GM23338 (cell line): ENCODE measurements around the gene CABP4. TPM values are rescaled to one million over a fixed set of nuclear protein-coding genes. Genes with fewer than 3 reads are reported as not detected.

ENCODE experiments used
- ATAC-seq: fragments of 200-7000 bp; cut with Tn5 transposase; 3 replicates; pipeline ENCODE4 v1.9.1; 2020
- DNase-seq: peaks from one replicate; pipeline ENCODE4 v3.0.0-alpha.2; 2015; ENCODE audit warnings: low spot score
- H2AFZ ChIP-seq: fragments of 200-600 bp; sonication (generic); 2 replicates; pipeline ENCODE4 v1.8.0; 2016; ENCODE audit warnings: antibody characterized with exemption, mild to moderate bottlenecking, moderate library complexity
- H3F3A ChIP-seq: fragments of 200-600 bp; sonication (generic); replicated peaks from 2 replicates; pipeline ENCODE4 v1.8.0; 2017; ENCODE audit warnings: antibody characterized with exemption, mixed run types, low read depth
- H3K27ac ChIP-seq: fragments of 200-600 bp; sonication (generic); 2 replicates; pipeline ENCODE4 v1.6.1; 2016; ENCODE audit warnings: low read depth
- H3K27me3 ChIP-seq: fragments of 200-600 bp; sonication (generic); 2 replicates; pipeline ENCODE4 v1.8.0; 2016; ENCODE audit warnings: mild to moderate bottlenecking, mixed run types, moderate library complexity; ENCODE audit not compliant: insufficient read depth
- H3K36me3 ChIP-seq: fragments of 200-600 bp; sonication (generic); 2 replicates; pipeline ENCODE4 v1.8.0; 2016; ENCODE audit warnings: mild to moderate bottlenecking; ENCODE audit not compliant: insufficient read depth
- H3K4me1 ChIP-seq: fragments of 200-600 bp; sonication (generic); 2 replicates; pipeline ENCODE4 v1.8.0; 2016; ENCODE audit warnings: mild to moderate bottlenecking, moderate library complexity; ENCODE audit not compliant: insufficient read depth
- H3K4me2 ChIP-seq: fragments of 200-600 bp; sonication (generic); 2 replicates; pipeline ENCODE4 v1.7.1; 2017; ENCODE audit warnings: mixed run types
- H3K4me3 ChIP-seq: fragments of 200-600 bp; sonication (generic); 2 replicates; pipeline ENCODE4 v1.6.1; 2016; ENCODE audit warnings: mixed run types
- H3K79me2 ChIP-seq: fragments of 200-600 bp; sonication (generic); replicated peaks from 2 replicates; pipeline ENCODE4 v1.8.0; 2017; ENCODE audit warnings: mild to moderate bottlenecking; ENCODE audit not compliant: insufficient read depth
- H3K9me2 ChIP-seq: fragments of 200-600 bp; sonication (generic); 2 replicates; pipeline ENCODE4 v1.8.0; 2017; ENCODE audit not compliant: insufficient read depth
- H4K20me1 ChIP-seq: fragments of 200-600 bp; sonication (generic); replicated peaks from 2 replicates; pipeline ENCODE4 v1.8.0; 2017; ENCODE audit warnings: mild to moderate bottlenecking; ENCODE audit not compliant: insufficient read depth
- H3K27ac Mint-ChIP-seq: 2 replicates; pipeline ENCODE4 v1.8.0; 2020; ENCODE audit warnings: inconsistent platforms, mild to moderate bottlenecking, moderate library complexity, mixed read lengths
- H3K27me3 Mint-ChIP-seq: 3 replicates; pipeline ENCODE4 v1.8.0; 2022; ENCODE audit warnings: low read depth, mild to moderate bottlenecking, moderate library complexity, mixed read lengths, inconsistent platforms; ENCODE audit not compliant: insufficient read depth, poor library complexity
- H3K36me3 Mint-ChIP-seq: 3 replicates; pipeline ENCODE4 v1.8.0; 2021; ENCODE audit warnings: low read depth, mild to moderate bottlenecking, inconsistent platforms, moderate library complexity, mixed read lengths
- H3K4me1 Mint-ChIP-seq: 3 replicates; pipeline ENCODE4 v1.8.0; 2020; ENCODE audit warnings: mild to moderate bottlenecking, inconsistent platforms, mixed read lengths
- H3K4me3 Mint-ChIP-seq: 3 replicates; pipeline ENCODE4 v1.8.0; 2021; ENCODE audit warnings: moderate library complexity, mild to moderate bottlenecking, inconsistent platforms, mixed read lengths
- H3K9me3 Mint-ChIP-seq: 3 replicates; pipeline ENCODE4 v1.8.0; 2020; ENCODE audit warnings: moderate library complexity, mild to moderate bottlenecking, inconsistent platforms, mixed read lengths
- CREB1 ChIP-seq: fragments of 250-450 bp; sonication (Bioruptor Pico); IDR thresholded peaks from 2 replicates; pipeline ENCODE4 v1.5.0; 2020; ENCODE audit warnings: low read depth, mild to moderate bottlenecking, moderate library complexity
- CTCF ChIP-seq, 2 experiments: fragments of 200-600 bp in 1 of 2; sonication (generic) in 1 of 2; conservative IDR thresholded peaks; 2 replicates each; pipeline versions ENCODE4 v1.5.1 to v1.6.1; 2016 to 2017; ENCODE audit warnings: antibody characterized with exemption in 2 of 2, low read depth in 2 of 2, mild to moderate bottlenecking in 2 of 2, moderate library complexity in 1 of 2
- ETS1 ChIP-seq: IDR thresholded peaks from 2 replicates; pipeline ENCODE4 v1.6.1; 2016; ENCODE audit warnings: antibody characterized with exemption
- EZH2 ChIP-seq: fragments of 200-600 bp; sonication (generic); IDR thresholded peaks from one replicate; pipeline ENCODE4 v1.8.0; 2017; ENCODE audit warnings: antibody characterized with exemption, mild to moderate bottlenecking, low read depth; ENCODE audit not compliant: unreplicated experiment
- EZH2phosphoT487 ChIP-seq: fragments of 200-600 bp; sonication (generic); IDR thresholded peaks from one replicate; pipeline ENCODE4 v1.8.1; 2018; ENCODE audit warnings: antibody characterized with exemption; ENCODE audit not compliant: unreplicated experiment
- JUNB ChIP-seq: IDR thresholded peaks from one replicate; pipeline ENCODE4 v1.6.1; 2016; ENCODE audit warnings: antibody characterized with exemption; ENCODE audit not compliant: unreplicated experiment
- NANOG ChIP-seq: IDR thresholded peaks from 2 replicates; pipeline ENCODE4 v1.6.1; 2016; ENCODE audit warnings: antibody characterized with exemption, borderline replicate concordance
- POLR2AphosphoS5 ChIP-seq: IDR thresholded peaks from 2 replicates; pipeline ENCODE4 v1.6.1; 2016; ENCODE audit warnings: antibody characterized with exemption, low read depth
- REST ChIP-seq: IDR thresholded peaks from one replicate; pipeline ENCODE4 v1.6.1; 2018; ENCODE audit warnings: antibody characterized with exemption; ENCODE audit not compliant: unreplicated experiment
- STAT1 ChIP-seq: IDR thresholded peaks from one replicate; pipeline ENCODE4 v1.6.1; 2016; ENCODE audit warnings: antibody characterized with exemption; ENCODE audit not compliant: unreplicated experiment
- ZNF114 ChIP-seq: fragments of 250-450 bp; sonication (Bioruptor Pico); IDR thresholded peaks from 2 replicates; pipeline ENCODE4 v1.5.0; 2020; ENCODE audit warnings: mild to moderate bottlenecking, moderate library complexity
- ZNF331 ChIP-seq: fragments of 250-450 bp; sonication (Bioruptor Pico); IDR thresholded peaks from 2 replicates; pipeline ENCODE4 v1.5.0; 2020; ENCODE audit warnings: low read depth, mild to moderate bottlenecking, moderate library complexity
- ZNF462 ChIP-seq: fragments of 250-450 bp; sonication (Bioruptor Pico); IDR thresholded peaks from 2 replicates; pipeline ENCODE4 v1.5.0; 2020; ENCODE audit warnings: mild to moderate bottlenecking, moderate library complexity
- polyA plus RNA-seq: library from polyadenylated mRNA; unstranded; fragments of >200 nt; fragmentation: Nextera tagmentation; extraction: Ambion mirVana; gene quantifications from 2 replicates; pipeline ENCODE4 v1.2.1, GENCODE V29; 2016
- total RNA-seq: library from RNA; depleted of rRNA; stranded (reverse); fragments of >200 nt; shearing (Covaris generic); gene quantifications from 2 replicates; pipeline ENCODE4 v1.2.3, GENCODE V29; 2014

Gene CABP4
- total and polyA plus RNA-seq, 2 experiments from 2014 or later, result 0.28 TPM; not detected in 1

GRCh38 chr11:67434395-67434881 lies 20.7 kb upstream of the CABP4 start:
- Histone ChIP-seq H3K79me2 (peaks cover under 1% of the 10 kb centered on the region), H3K9me2 (no peaks in the 10 kb centered on the region), H4K20me1 (no peaks in the 10 kb centered on the region), H3K4me2 (no peak overlapping the region), H3F3A (peaks cover 7% of the 10 kb centered on the region; the same call in 1 of the 2 replicates), H3K4me3 (no peak overlapping the region), H3K36me3 (0 out of 2 replicates have a peak, but pooled peaks cover 3% of the 10 kb centered on the region), H3K27ac (no peak overlapping the region), H2AFZ (no peak overlapping the region), H3K27me3 (no peaks in the 10 kb centered on the region), H3K4me1 (peaks cover 14% of the 10 kb centered on the region)
- peaks cover 8% of the 10 kb centered on the region for H3K27me3 Mint-ChIP-seq
- H3K4me3 Mint-ChIP-seq, result no peak overlapping the region
- no peaks in the 10 kb centered on the region; the same call in 2 of the 3 replicates for H3K9me3 Mint-ChIP-seq
- TF ChIP-seq ETS1, result no peak
- TF ChIP-seq ZNF331 (CRISPR knock-in tag), result no peak
- TF ChIP-seq JUNB, result no peak
- TF ChIP-seq ZNF114 (CRISPR knock-in tag), result no peak
- no peak for TF ChIP-seq CTCF (conservative IDR thresholded peaks at IDR 0.05; ENCODE audit: low read depth in 2 of 2)
- no peak for TF ChIP-seq EZH2phosphoT487
- TF ChIP-seq CREB1 (CRISPR knock-in tag), result no peak
- no peak for TF ChIP-seq EZH2
- no peak for TF ChIP-seq ZNF462 (CRISPR knock-in tag)
- TF ChIP-seq REST, result no peak
- no peak for TF ChIP-seq STAT1
- no peak for TF ChIP-seq NANOG
- TF ChIP-seq POLR2AphosphoS5, result no peak
- H3K36me3 Mint-ChIP-seq, result peaks cover 29% of the 10 kb centered on the region
- H3K4me1 Mint-ChIP-seq, result peaks cover 22% of the 10 kb centered on the region
- DNase-seq (no peak), ATAC-seq (no peak)
- no peak overlapping the region for H3K27ac Mint-ChIP-seq
